ENCODE results near the gene TET1. TPM values are rescaled to one million over a fixed set of nuclear protein-coding genes. Genes with fewer than 3 reads are reported as not detected.

TET1 gene
- total and polyA plus RNA-seq, 9 of the 15 experiments (the other 6 are each of a cell fraction or from before 2014, with no cell fraction given): 2.6 to 21.3 (median 11.6) TPM

- no peak overlapping the region for H2AFZ ChIP-seq (ENCODE audit: low read depth, low read length)
- in situ Hi-C loops (cut with MboI): no loop called here
- ATAC-seq (no peak), DNase-seq (ENCODE audit: extremely low read depth in 1 of 4, low spot score in 3 of 4) (no peak), FAIRE-seq (no peak)
- no peak overlapping the region for H3K4me3 ChIP-seq
- no peaks in the 10 kb centered on the region for H3K9me3 ChIP-seq (replicated peaks; ENCODE audit: control insufficient read depth, insufficient read depth, low read depth, low read length)
- CTCF ChIA-PET (ENCODE audit: low intra/inter-chr PET ratio): no interaction called here
- BruUV-seq (replicated peaks): TSS peak; percentile 17
- H3K9me1 ChIP-seq (ENCODE audit: control insufficient read depth, insufficient read depth, low read length): no peaks in the 10 kb centered on the region
- POLR2A ChIA-PET: interaction anchor here (0.9 to 1.4 kb wide), 2 partner anchors 8 to 10 kb away, joined by 3 to 4 read pairs; partner anchors contain the start of gene SLC25A16
- H3K36me3 ChIP-seq (ENCODE audit: control insufficient read depth, insufficient read depth, low read length): peaks cover 27% of the 10 kb centered on the region; the same call in 2 of the 3 replicates
- no peaks in the 10 kb centered on the region for H4K20me1 ChIP-seq (replicated peaks; ENCODE audit: control insufficient read depth, insufficient read depth, low read length)
- no peaks in the 10 kb centered on the region for H3K79me2 ChIP-seq (ENCODE audit: control insufficient read depth, insufficient read depth, low read length)
- intact Hi-C loops (cut with micrococcal nuclease): no loop called here
- no peak overlapping the region for H3K27ac ChIP-seq (ENCODE audit: extremely low read depth, low read depth, low read length)
- no peaks in the 10 kb centered on the region for H3K4me1 ChIP-seq (replicated peaks in 1 of 2; ENCODE audit: control insufficient read depth in 2 of 2, insufficient read depth in 2 of 2, low read length in 2 of 2)
- no peaks in the 10 kb centered on the region for H3K27me3 ChIP-seq (ENCODE audit: control insufficient read depth in 2 of 2, insufficient read depth in 2 of 2, low read length in 2 of 2)
- 82% methylated on average over 5 of the region's 5 CpGs for WGBS (ENCODE audit: insufficient coverage, low coverage, missing lambda C conversion rate)
- H3K9ac ChIP-seq (ENCODE audit: insufficient read depth in 1 of 2, low read depth in 2 of 2, low read length in 2 of 2): no peak overlapping the region
- H3K4me2 ChIP-seq (ENCODE audit: insufficient read depth, low read length): no peak overlapping the region
- no peak for TF ChIP-seq ATF4 (CRISPR knock-in tag; IDR thresholded peaks at IDR 0.05)
- TF ChIP-seq POLR2B (IDR thresholded peaks at IDR 0.05; ENCODE audit: low read depth, partially characterized antibody): no peak
- TF ChIP-seq ARNT (IDR thresholded peaks at IDR 0.05): no peak
- TF ChIP-seq ZNF133 (CRISPR knock-in tag; IDR thresholded peaks at IDR 0.05): no peak
- TF ChIP-seq CLOCK (CRISPR knock-in tag; IDR thresholded peaks at IDR 0.05; ENCODE audit: borderline replicate concordance): no peak
- no peak for TF ChIP-seq VEZF1 (CRISPR knock-in tag; IDR thresholded peaks at IDR 0.05)
- TF ChIP-seq ARHGAP35 (IDR thresholded peaks at IDR 0.05; ENCODE audit: partially characterized antibody): no peak
- TF ChIP-seq CREB1 (IDR thresholded peaks at IDR 0.05): no peak
- no peak for TF ChIP-seq CREB1 (CRISPR knock-in tag; IDR thresholded peaks at IDR 0.05)
- no peak for TF ChIP-seq ZNF551 (CRISPR knock-in tag; IDR thresholded peaks at IDR 0.05)
- no peak for TF ChIP-seq TOE1 (IDR thresholded peaks at IDR 0.05; ENCODE audit: borderline replicate concordance)
- no peak for TF ChIP-seq TOE1 (CRISPR knock-in tag; IDR thresholded peaks at IDR 0.05; ENCODE audit: borderline replicate concordance, low read depth)
- TF ChIP-seq TRIM25 (IDR thresholded peaks at IDR 0.05; ENCODE audit: borderline replicate concordance): no peak
These were observed 42.9 kb upstream of the TET1 start for GRCh38 chr10:68517188-68517587.

Data from K562 (cell line).